H1 (cell line): ENCODE measurements around the gene MBNL1. TPM values are rescaled to one million over a fixed set of nuclear protein-coding genes. Genes with fewer than 3 reads are reported as not detected.

Experiments
- CTCF ChIA-PET: fragments of 300-600 bp; sonication (Branson Sonifier 250); formaldehyde crosslinking; loops from one replicate; lab custom pipeline; 2021; ENCODE audit not compliant: partially characterized antibody; lab: Charles Lee
- POLR2A ChIA-PET: fragments of 300-600 bp; sonication (Branson Sonifier 250); formaldehyde crosslinking; loops from one replicate; lab custom pipeline; 2021; ENCODE audit warnings: inconsistent platforms; ENCODE audit not compliant: partially characterized antibody; lab: Charles Lee
- DNase-seq, 2 experiments: peaks; one replicate each; pipeline versions ENCODE4 v3.0.0 to v3.0.0-alpha.2; 2010 to 2022; ENCODE audit warnings: low spot score in 2 of 2, low read depth in 1 of 2, mixed read lengths in 1 of 2
- FAIRE-seq: peaks from 2 replicates; lab custom pipeline; 2011; peaks lifted over from hg19 to GRCh38; lab: Jason Lieb, UNC
- H2AFZ ChIP-seq: 2 replicates; pipeline ENCODE4 v1.8.1; 2012; ENCODE audit warnings: low read length, inconsistent platforms
- H2AK5ac ChIP-seq: 2 replicates; pipeline ENCODE4 v1.6.1; 2013; ENCODE audit warnings: low read depth, low read length
- H2BK120ac ChIP-seq: replicated peaks from 2 replicates; pipeline ENCODE3; 2013; ENCODE audit warnings: low read depth, low read length, inconsistent platforms
- H2BK12ac ChIP-seq: 2 replicates; pipeline ENCODE4 v1.6.1; 2013; ENCODE audit warnings: low read depth, low read length
- H2BK15ac ChIP-seq: 2 replicates; pipeline ENCODE4 v1.6.1; 2013; ENCODE audit warnings: low read length
- H2BK20ac ChIP-seq: 2 replicates; pipeline ENCODE4 v1.6.1; 2013; ENCODE audit warnings: low read length
- H2BK5ac ChIP-seq: 2 replicates; pipeline ENCODE4 v1.6.1; 2013; ENCODE audit warnings: low read depth, low read length
- H3K14ac ChIP-seq: 2 replicates; pipeline ENCODE4 v1.6.1; 2013; ENCODE audit warnings: inconsistent platforms; ENCODE audit not compliant: insufficient read length
- H3K18ac ChIP-seq: 2 replicates; pipeline ENCODE4 v1.6.1; 2013; ENCODE audit warnings: low read length; ENCODE audit errors: extremely low read depth
- H3K23ac ChIP-seq: 2 replicates; pipeline ENCODE4 v1.6.1; 2013; ENCODE audit warnings: inconsistent platforms; ENCODE audit not compliant: insufficient read length
- H3K23me2 ChIP-seq: 2 replicates; pipeline ENCODE4 v1.6.1; 2013; ENCODE audit warnings: low read depth, low read length
- H3K27ac ChIP-seq: 2 replicates; pipeline ENCODE4 v1.6.1; 2011; ENCODE audit warnings: low read depth, low read length, inconsistent platforms
- H3K27me3 ChIP-seq, 4 experiments: replicated peaks in 1 of 4; 1 replicate in 1 of 4; 2 replicates in 3 of 4; pipeline versions ENCODE4 v1.6.1 to v1.8.1; 2011 to 2013; ENCODE audit warnings: low read length in 3 of 4, mild to moderate bottlenecking in 3 of 4, inconsistent platforms in 2 of 4, mixed read lengths in 2 of 4, moderate library complexity in 1 of 4; ENCODE audit not compliant: control insufficient read depth in 3 of 4, insufficient read depth in 3 of 4; ENCODE audit errors: extremely low read depth in 1 of 4
- H3K36me3 ChIP-seq, 4 experiments: 2 replicates each; pipeline versions ENCODE4 v1.6.1 to v1.8.1; 2011 to 2013; ENCODE audit warnings: mild to moderate bottlenecking in 4 of 4, low read length in 3 of 4, moderate library complexity in 2 of 4, control low read depth in 1 of 4, inconsistent platforms in 1 of 4; ENCODE audit not compliant: insufficient read depth in 4 of 4, control insufficient read depth in 2 of 4
- H3K4ac ChIP-seq: replicated peaks from 2 replicates; pipeline ENCODE3; 2013; ENCODE audit warnings: low read length, low read depth, mixed read lengths, inconsistent platforms; ENCODE audit not compliant: insufficient read length
- H3K4me1 ChIP-seq, 4 experiments: replicated peaks in 1 of 4; 1 replicate in 1 of 4; 2 replicates in 3 of 4; pipeline versions ENCODE4 v1.6.1 to v1.8.1; 2011 to 2013; ENCODE audit warnings: low read length in 3 of 4, inconsistent platforms in 2 of 4, mixed read lengths in 1 of 4; ENCODE audit not compliant: insufficient read depth in 4 of 4, control insufficient read depth in 3 of 4
- H3K4me2 ChIP-seq, 2 experiments: 2 replicates each; pipeline versions ENCODE4 v1.6.1 to v1.8.1; 2011 to 2013; ENCODE audit warnings: low read depth in 2 of 2, low read length in 2 of 2, control low read depth in 1 of 2, inconsistent platforms in 1 of 2, mild to moderate bottlenecking in 1 of 2; ENCODE audit not compliant: insufficient read depth in 1 of 2
- H3K4me3 ChIP-seq, 4 experiments: fragments of 200-600, 300-600 bp in 1 of 4; sonication (generic), shearing (Covaris generic), sonication (Bioruptor Twin) in 1 of 4; 2 replicates each; pipeline versions ENCODE4 v1.5.1 to v1.8.1; 2011 to 2016; ENCODE audit warnings: low read length in 4 of 4, low read depth in 3 of 4, control low read depth in 2 of 4, inconsistent platforms in 2 of 4, mild to moderate bottlenecking in 2 of 4, mixed read lengths in 1 of 4, moderate library complexity in 1 of 4; ENCODE audit not compliant: insufficient read depth in 2 of 4; ENCODE audit errors: extremely low read depth in 1 of 4
- H3K56ac ChIP-seq: replicated peaks from 2 replicates; pipeline ENCODE3; 2013; ENCODE audit warnings: low read depth, mild to moderate bottlenecking, mixed read lengths, low read length, inconsistent platforms; ENCODE audit not compliant: insufficient read length
- H3K79me1 ChIP-seq: 2 replicates; pipeline ENCODE4 v1.6.1; 2013; ENCODE audit warnings: low read depth, low read length, control low read depth
- H3K79me2 ChIP-seq, 2 experiments: 2 replicates each; pipeline versions ENCODE4 v1.6.1 to v1.8.1; 2012 to 2013; ENCODE audit warnings: low read length in 2 of 2, mild to moderate bottlenecking in 2 of 2, inconsistent platforms in 1 of 2; ENCODE audit not compliant: insufficient read depth in 2 of 2, control insufficient read depth in 1 of 2
- H3K9ac ChIP-seq, 4 experiments: replicated peaks in 1 of 4; 1 replicate in 1 of 4; 2 replicates in 3 of 4; pipeline versions ENCODE4 v1.6.1 to v1.8.1; 2011 to 2013; ENCODE audit warnings: low read depth in 3 of 4, low read length in 3 of 4, control low read depth in 2 of 4, mild to moderate bottlenecking in 2 of 4, moderate library complexity in 2 of 4, inconsistent platforms in 1 of 4; ENCODE audit errors: extremely low read depth in 1 of 4
- H3K9me3 ChIP-seq, 2 experiments: 2 replicates each; pipeline versions ENCODE4 v1.6.1 to v1.8.1; 2012 to 2013; ENCODE audit warnings: mild to moderate bottlenecking in 2 of 2, moderate library complexity in 2 of 2, control low read depth in 1 of 2, inconsistent platforms in 1 of 2, low read depth in 1 of 2, low read length in 1 of 2, mixed read lengths in 1 of 2; ENCODE audit not compliant: insufficient read depth in 2 of 2
- H4K20me1 ChIP-seq, 2 experiments: replicated peaks in 1 of 2; 2 replicates each; pipeline versions ENCODE3 to v1.8.1; 2011 to 2013; ENCODE audit warnings: inconsistent platforms in 2 of 2, low read length in 2 of 2, mild to moderate bottlenecking in 1 of 2; ENCODE audit not compliant: insufficient read depth in 2 of 2, control insufficient read depth in 1 of 2
- H4K5ac ChIP-seq: 2 replicates; pipeline ENCODE4 v1.6.1; 2013; ENCODE audit warnings: low read length, low read depth, mixed read lengths, inconsistent platforms; ENCODE audit not compliant: insufficient read length
- H4K8ac ChIP-seq: 2 replicates; pipeline ENCODE4 v1.8.0; 2013; ENCODE audit warnings: mild to moderate bottlenecking, moderate library complexity, low read length, inconsistent platforms; ENCODE audit not compliant: insufficient read depth; ENCODE audit errors: extremely low read depth
- H4K91ac ChIP-seq: replicated peaks from 2 replicates; pipeline ENCODE3; 2013; ENCODE audit warnings: low read length, mixed read lengths, inconsistent platforms; ENCODE audit not compliant: insufficient read length
- CEBPB ChIP-seq: IDR thresholded peaks from 2 replicates; pipeline ENCODE4 v1.6.1; 2012; ENCODE audit warnings: low read depth, low read length
- CREB1 ChIP-seq: IDR thresholded peaks from 2 replicates; pipeline ENCODE4 v1.6.1; 2012; ENCODE audit warnings: inconsistent platforms
- NANOG ChIP-seq: IDR thresholded peaks from 2 replicates; pipeline ENCODE4 v1.6.1; 2011; ENCODE audit warnings: low read length, low read depth, mild to moderate bottlenecking, inconsistent platforms; ENCODE audit not compliant: insufficient read depth, poor library complexity, severe bottlenecking
- PHF8 ChIP-seq: fragments of 200-600 bp; sonication (generic); conservative IDR thresholded peaks from 2 replicates; pipeline ENCODE4 v1.7.1; 2012; ENCODE audit warnings: low read depth, mild to moderate bottlenecking, inconsistent platforms, low read length, moderate library complexity
- POLR2AphosphoS5 ChIP-seq: IDR thresholded peaks from 2 replicates; pipeline ENCODE4 v1.6.1; 2011; ENCODE audit warnings: low read depth, low read length
- WGBS, 2 experiments: shearing (Covaris generic) in 1 of 2; methylation state at CpG; one replicate each; pipeline versions ENCODE4 v1.1.6 to v1.1.7; 2013 to 2015; ENCODE audit warnings: low lambda C conversion rate in 2 of 2, mixed read lengths in 2 of 2, inconsistent platforms in 1 of 2, low coverage in 1 of 2, missing lambda C conversion rate in 1 of 2; ENCODE audit not compliant: insufficient replicate concordance in 2 of 2, insufficient coverage in 1 of 2, insufficient read length in 1 of 2; ENCODE audit errors: extremely low coverage in 1 of 2, missing lambda C conversion rate in 1 of 2; 5-methylcytosine and 5-hydroxymethylcytosine counted together
- polyA plus RNA-seq, 7 experiments: library from polyadenylated mRNA; depleted of rRNA in 3 of 7; stranded (reverse) in 5 of 7; unstranded in 2 of 7; fragments of >200 nt in 5 of 7; fragments of 200-250 nt in 2 of 7; gene quantifications; 1 replicate in 5 of 7; 2 replicates in 1 of 7; 4 replicates in 1 of 7; pipeline versions ENCODE4 v1.2.1 to v1.2.3, GENCODE V29; 2011 to 2013; ENCODE audit warnings: missing spikeins in 2 of 7, mixed read lengths in 2 of 7
- total RNA-seq: library from RNA; stranded (reverse); fragmentation: NEBNext Ultra II Directional; extraction: Animal tissue kit (Norgen Biotek cat#: 25700); gene quantifications from 2 replicates; pipeline ENCODE4 v1.2.1, GENCODE V29; 2021

MBNL1 gene
- total and polyA plus RNA-seq, 2 of the 8 experiments (the other 6 are each of a cell fraction or from before 2014, with no cell fraction given): 5.0 to 16.4 TPM

DNA sequence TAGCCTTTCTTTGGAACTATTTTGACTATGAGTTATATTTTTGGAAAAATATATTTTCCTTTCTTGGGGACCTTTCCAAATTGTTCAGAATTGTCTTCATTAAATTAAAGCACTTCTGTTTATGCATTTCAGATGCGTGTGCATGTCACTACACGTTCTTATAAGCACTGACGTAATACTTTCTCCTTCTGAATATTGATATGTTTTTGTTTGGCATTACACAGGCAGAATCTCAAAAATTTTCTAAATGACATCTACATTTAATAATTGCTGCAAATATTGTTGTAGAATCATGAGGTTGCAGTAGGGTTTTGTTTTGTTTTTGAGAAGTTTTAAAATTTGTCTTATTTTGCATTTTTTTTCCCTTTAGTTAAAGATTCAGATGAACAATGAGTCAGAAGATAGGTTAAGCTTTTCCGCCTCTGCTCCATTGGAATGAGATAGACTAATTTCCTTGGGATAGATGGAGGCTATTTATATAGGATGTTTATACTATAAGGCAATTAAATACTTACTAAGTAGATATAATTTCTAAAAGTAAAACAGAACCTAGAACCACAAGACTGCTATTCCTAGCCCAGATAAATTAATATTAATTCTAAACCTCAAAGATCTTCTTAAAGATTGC, 110.8 kb downstream of the MBNL1 start:
- H3K79me1 ChIP-seq: no peaks in the 10 kb centered on the region
- no peak overlapping the region for H3K27ac ChIP-seq
- no peak overlapping the region for H2BK120ac ChIP-seq
- H2BK20ac ChIP-seq: no peak overlapping the region
- no peak for FAIRE-seq
- no peak overlapping the region for H3K4me3 ChIP-seq
- H4K5ac ChIP-seq: no peak overlapping the region
- no peak overlapping the region for H4K8ac ChIP-seq
- peaks cover 0 to 22% of the 10 kb centered on the region in 2 experiments; a peak in 1 of 4 replicates for H3K79me2 ChIP-seq
- H3K27me3 ChIP-seq: peaks cover 0 to 1% (median 0%) of the 10 kb centered on the region in 4 experiments; a peak in 1 of 7 replicates
- H2AFZ ChIP-seq: no peak overlapping the region
- CTCF ChIA-PET: no interaction called here
- H3K14ac ChIP-seq: no peak overlapping the region
- no peak overlapping the region for H2BK12ac ChIP-seq
- H4K91ac ChIP-seq: no peak overlapping the region
- H3K36me3 ChIP-seq: no peaks in the 10 kb centered on the region
- no peak overlapping the region for H2AK5ac ChIP-seq
- no peak overlapping the region for H3K4ac ChIP-seq
- 88% methylated on average over 4 of the region's 4 CpGs; no CpG with 5 or more reads in 1 of the 2 experiments for WGBS, 2 experiments
- H4K20me1 ChIP-seq: peaks cover 0 to 2% of the 10 kb centered on the region in 2 experiments
- POLR2A ChIA-PET: no interaction called here
- no peak overlapping the region for H2BK5ac ChIP-seq
- no peaks in the 10 kb centered on the region for H3K9me3 ChIP-seq
- H3K56ac ChIP-seq: no peak overlapping the region
- no peak overlapping the region for H3K4me2 ChIP-seq
- no peaks in the 10 kb centered on the region for H3K23me2 ChIP-seq
- no peak for DNase-seq
- H3K9ac ChIP-seq: no peak overlapping the region
- no peak overlapping the region for H2BK15ac ChIP-seq
- TF ChIP-seq PHF8 (no peak), POLR2AphosphoS5 (no peak), CEBPB (no peak), NANOG (no peak), CREB1 (no peak)
- H3K23ac ChIP-seq: no peak overlapping the region
- H3K18ac ChIP-seq: no peak overlapping the region
- H3K4me1 ChIP-seq: peaks cover 0 to 8% (median 1%) of the 10 kb centered on the region in 4 experiments; a peak in 4 of 7 replicates
